Choroid plexus epithelial cell (primary cell): ENCODE measurements around the gene ANKRA2.

Experiments
- DNase-seq: peaks from one replicate; pipeline ENCODE4 v3.0.0-alpha.2; 2010; ENCODE audit warnings: low read depth
- H3K4me3 ChIP-seq: 2 replicates; pipeline ENCODE4 v1.5.1; 2011; ENCODE audit warnings: low read depth, mild to moderate bottlenecking, control low read depth, low read length, moderate library complexity
- CTCF ChIP-seq: conservative IDR thresholded peaks from 2 replicates; pipeline ENCODE4 v1.5.1; 2011; ENCODE audit warnings: low read depth, mild to moderate bottlenecking, control low read depth, inconsistent platforms, low read length, moderate library complexity

The ANKRA2 gene

GRCh38 chr5:73534971-73535370 is 30.5 kb downstream of the ANKRA2 start:
- no peak overlapping the region for H3K4me3 ChIP-seq
- no peak for DNase-seq
- no peak for TF ChIP-seq CTCF

- no peak for DNase-seq
Measured at GRCh38 chr5:73534011-73534644, 31.3 kb downstream of the ANKRA2 start.

GRCh38 chr5:73532195-73532594 is 33.2 kb downstream of the ANKRA2 start:
- DNase-seq: no peak
- no peak overlapping the region for H3K4me3 ChIP-seq
- no peak for TF ChIP-seq CTCF

More at GRCh38 chr5:73534011-73534644, 31.3 kb downstream of the ANKRA2 start:
- no peak for TF ChIP-seq CTCF
- H3K4me3 ChIP-seq: no peak overlapping the region

- no peak for DNase-seq
- no peak overlapping the region for H3K4me3 ChIP-seq
- TF ChIP-seq CTCF: no peak
Measured at GRCh38 chr5:73531356-73531755, 34.1 kb downstream of the ANKRA2 start.

GRCh38 chr5:73529081-73529480 is 36.4 kb downstream of the ANKRA2 start:
- no peak for TF ChIP-seq CTCF
- H3K4me3 ChIP-seq: no peak overlapping the region
- no peak for DNase-seq

GRCh38 chr5:73528248-73528647 is 37.2 kb downstream of the ANKRA2 start:
- TF ChIP-seq CTCF: no peak
- DNase-seq: no peak
- H3K4me3 ChIP-seq: no peak overlapping the region

GRCh38 chr5:73525606-73526203 is 39.7 kb downstream of the ANKRA2 start:
- no peak for TF ChIP-seq CTCF
- DNase-seq: no peak
- H3K4me3 ChIP-seq: no peak overlapping the region
